Psoas muscle (tissue), 8 donors: ENCODE data around the gene FUNDC1. TPM values are rescaled to one million over a fixed set of nuclear protein-coding genes. Genes with fewer than 3 reads are reported as not detected.
A peak's percentile ranks its signal among the peaks of the same experiment; 100 is the strongest.

ENCODE experiments used
- ATAC-seq, 4 donors: fragments of 200-7000 bp; cut with Tn5 transposase; one replicate each; pipeline ENCODE4 v1.9.1; 2020; ENCODE audit warnings: moderate library complexity in 3 of 4, mild to moderate bottlenecking in 2 of 4
- DNase-seq, 2 donors: peaks; one replicate each; pipeline ENCODE4 v3.0.0-alpha.2; 2020
- H3K27ac ChIP-seq: fragments of 200-600 bp; one replicate; pipeline ENCODE4 v1.8.0; 2022
- H3K27me3 ChIP-seq, 3 donors: fragments of 200-600 bp in 1 of 3; one replicate each; pipeline versions ENCODE4 v1.6.1 to v1.8.0; 2013 to 2022; ENCODE audit warnings: low read length in 2 of 3, mild to moderate bottlenecking in 2 of 3, moderate library complexity in 1 of 3; ENCODE audit not compliant: insufficient read depth in 3 of 3
- H3K36me3 ChIP-seq, 2 donors: fragments of 200-600 bp in 1 of 2; one replicate each; pipeline versions ENCODE4 v1.6.1 to v1.8.0; 2013 to 2022; ENCODE audit warnings: low read depth in 1 of 2, mild to moderate bottlenecking in 1 of 2, moderate library complexity in 1 of 2; ENCODE audit not compliant: insufficient read depth in 1 of 2
- H3K4me1 ChIP-seq: fragments of 200-600 bp; one replicate; pipeline ENCODE4 v1.8.0; 2022
- H3K4me3 ChIP-seq: fragments of 200-600 bp; one replicate; pipeline ENCODE4 v1.8.0; 2022; ENCODE audit warnings: mild to moderate bottlenecking
- H3K9me3 ChIP-seq: fragments of 200-600 bp; one replicate; pipeline ENCODE4 v1.8.0; 2022
- CTCF ChIP-seq: fragments of 200-600 bp; IDR thresholded peaks from one replicate; pipeline ENCODE4 v1.8.0; 2022; ENCODE audit warnings: antibody characterized with exemption
- WGBS, 3 donors: extraction: QIAGEN DNeasy Blood & Tissue Kit; methylation state at CpG; one replicate each; pipeline versions ENCODE4 v1.1.6 to v1.1.7; 2013; 5-methylcytosine and 5-hydroxymethylcytosine counted together
- intact Hi-C, 2 donors: fragments of 100-400 bp; cut with DNase I; formaldehyde crosslinking; loops; one replicate each; pipeline versions ENCODE4 v1.11.0 to v1.14.2; 2022
- long read RNA-seq, 2 donors: library from polyadenylated mRNA; unstranded; transcript quantifications; one replicate each; pipeline ENCODE4 v2.0.0, GENCODE V29; 2021
- polyA plus RNA-seq, 3 donors: library from polyadenylated mRNA; stranded (reverse); fragments of 200-250 nt; gene quantifications; one replicate each; pipeline ENCODE4 v1.2.3, GENCODE V29; 2013
- total RNA-seq, 4 donors: library from RNA; stranded (reverse); fragmentation: NEBNext Ultra II Directional in 2 of 4; extraction: Animal tissue kit (Norgen Biotek cat#: 25700) in 2 of 4; gene quantifications; one replicate each; pipeline versions ENCODE4 v1.2.1 to v1.2.4, GENCODE V29; 2021 to 2023
- donor health status: healthy with polysubstance abuse.
- donor health status: DM: no; HTN: no; CAD: no; lungs with moderate emphysema.
- donor health status: Bipolar disorder and iron deficiency.
- donor health status: healthy.
- donor health status: DM: yes; HTN: yes; CAD: no.
- donor health status: DM: no; HTN: no; CAD: no.
- donor health status: DM: no; HTN: no; CAD: no.
- donor health status: DM: yes; HTN: yes; CAD: no.

The FUNDC1 gene
- total RNA-seq (10 to 100 TPM in 1 of 4 donors, 1 to 10 TPM in 3; 6.2 to 12.1 (median 7.9) TPM), polyA plus RNA-seq (10 to 100 TPM in 1 of 3 donors, 1 to 10 TPM in 2; 5.4 to 11.0 (median 5.7) TPM)
- long read RNA-seq, donor 1, partial matches to known transcripts: 1 of 2 reads
- long read RNA-seq, donor 1, other reads (novel, unspliced or antisense): 0 of 2 reads
- long read RNA-seq, donor 2, partial matches to known transcripts: 0 of 4 reads
- long read RNA-seq, donor 2, other reads (novel, unspliced or antisense): 1 of 4 reads

GRCh38 chrX:44542567-44543325 lies at the start of gene FUNDC1:
Gene FUNDC1 (minus strand): TSS chrX:44542859. CDS start chrX:44542832, 27 bp downstream.
- Histone ChIP-seq H3K9me3 (no peaks in the 10 kb centered on the region), H3K27ac (peak within 1 kb of the TSS; percentile 54), H3K4me3 (peak within 1 kb of the TSS; percentile 67), H3K27me3 (no peaks in the 10 kb centered on the region), H3K4me1 (no peaks in the 10 kb centered on the region), H3K36me3 (peaks cover 0 to 6% of the 10 kb centered on the region in 2 donors)
- DNase-seq (peak; percentile 94 to 97), ATAC-seq (peak; percentile 99 to 100 (median 99))
- TF ChIP-seq CTCF: peak; percentile 30
- WGBS, 3 donors: 1 to 3% (median 1%) methylated on average over 21 to 35 of the region's 35 CpGs
- intact Hi-C loops: loop anchor here in 1 of 2 donors (5.0 to 10.0 kb wide), 2 partner anchors 332 to 530 kb away; partner anchors contain the start of gene KDM6A

- TF ChIP-seq CTCF: no peak
- H3K4me1 ChIP-seq: no peaks in the 10 kb centered on the region
- WGBS, 3 donors: 74 to 85% (median 85%) methylated on average over 3 of the region's 3 CpGs
- H3K27ac ChIP-seq: no peak overlapping the region
- intact Hi-C loops: no loop called here
- no peaks in the 10 kb centered on the region for H3K27me3 ChIP-seq
- no peaks in the 10 kb centered on the region for H3K9me3 ChIP-seq
- no peak overlapping the region for H3K4me3 ChIP-seq
- no peaks in the 10 kb centered on the region for H3K36me3 ChIP-seq
- DNase-seq (no peak), ATAC-seq (no peak)
Observed at GRCh38 chrX:44585866-44586265, 43.2 kb upstream of the FUNDC1 start.

GRCh38 chrX:44580466-44580865 lies 37.8 kb upstream of the FUNDC1 start:
- H3K9me3 ChIP-seq: no peaks in the 10 kb centered on the region
- no peak for DNase-seq
- intact Hi-C loops: no loop called here
- ATAC-seq: no peak
- H3K27me3 ChIP-seq: no peaks in the 10 kb centered on the region
- no peak for TF ChIP-seq CTCF
- H3K4me1 ChIP-seq: no peaks in the 10 kb centered on the region
- no peak overlapping the region for H3K27ac ChIP-seq
- WGBS, 3 donors: 74 to 82% (median 81%) methylated on average over 3 of the region's 3 CpGs
- H3K4me3 ChIP-seq: no peak overlapping the region
- no peaks in the 10 kb centered on the region for H3K36me3 ChIP-seq

- WGBS, 3 donors: 79 to 91% (median 84%) methylated on average over 4 of the region's 4 CpGs
- H3K4me1 ChIP-seq: no peaks in the 10 kb centered on the region
- no peak overlapping the region for H3K27ac ChIP-seq
- no peak for DNase-seq
- no peak for TF ChIP-seq CTCF
- ATAC-seq: no peak
- H3K36me3 ChIP-seq: no peaks in the 10 kb centered on the region
- no peaks in the 10 kb centered on the region for H3K27me3 ChIP-seq
- intact Hi-C loops: no loop called here
- H3K9me3 ChIP-seq: peaks cover 29% of the 10 kb centered on the region
- no peak overlapping the region for H3K4me3 ChIP-seq
Observed at GRCh38 chrX:44572340-44572938, 29.8 kb upstream of the FUNDC1 start.
